Measurements from ENCODE around the gene VPS45. TPM values are rescaled to one million over a fixed set of nuclear protein-coding genes. Genes with fewer than 3 reads are reported as not detected.

Gene VPS45
- polyA plus RNA-seq, 1 donor (not counting 4 experiments of a cell fraction or from before 2014, with no cell fraction given): 40.0 TPM

GRCh38 chr1:150115121-150115520 lies 47.5 kb downstream of the VPS45 start:
- TF ChIP-seq EZH2 (IDR thresholded peaks at IDR 0.05; ENCODE audit: low read length) (no peak), CTCF (optimal IDR thresholded peaks at IDR 0.05 in 1 of 3, IDR thresholded peaks at IDR 0.05 in 1 of 3, conservative IDR thresholded peaks at IDR 0.05 in 1 of 3; ENCODE audit: extremely low read depth in 1 of 3, insufficient read depth in 2 of 3, low read length in 3 of 3) (no peak)
- DNase-seq (ENCODE audit: low read depth, low spot score) (no peak), FAIRE-seq (no peak)
- dilution Hi-C loops (cut with MboI; ENCODE audit: extremely low pct_ligation_motif_present, low sequenced_read_pairs): no loop called here
- Histone ChIP-seq H3K27ac (ENCODE audit: control insufficient read depth, insufficient read depth, low read length) (no peak overlapping the region), H3K9me1 (ENCODE audit: control insufficient read depth, extremely low read depth, insufficient read depth, low read length) (no peaks in the 10 kb centered on the region), H4K20me1 (ENCODE audit: control insufficient read depth, extremely low read depth, insufficient read depth, low read length) (no peaks in the 10 kb centered on the region), H2AFZ (ENCODE audit: control insufficient read depth, low read length) (no peak overlapping the region), H3K4me1 (ENCODE audit: control insufficient read depth, extremely low read depth, insufficient read depth, low read length) (no peaks in the 10 kb centered on the region), H3K27me3 (ENCODE audit: control insufficient read depth, extremely low read depth, insufficient read depth, low read length) (no peaks in the 10 kb centered on the region), H3K79me2 (ENCODE audit: control insufficient read depth, insufficient read depth, low read length) (no peaks in the 10 kb centered on the region), H3K9me3 (ENCODE audit: control insufficient read depth, low read depth, low read length) (no peaks in the 10 kb centered on the region), H3K9ac (ENCODE audit: control insufficient read depth, extremely low read depth, insufficient read depth, low read length) (no peak overlapping the region), H3K4me2 (ENCODE audit: control insufficient read depth, extremely low read depth, insufficient read depth, low read depth, low read length) (no peak overlapping the region), H3K36me3 (ENCODE audit: control insufficient read depth in 2 of 2, extremely low read depth in 1 of 2, insufficient read depth in 2 of 2, low read length in 2 of 2) (peaks cover 0 to 4% of the 10 kb centered on the region in 2 experiments), H3K4me3 (ENCODE audit: control insufficient read depth in 2 of 3, extremely low read depth in 1 of 3, insufficient read depth in 2 of 3, low read depth in 1 of 3, low read length in 3 of 3) (no peak overlapping the region)

- dilution Hi-C loops (cut with MboI; ENCODE audit: extremely low pct_ligation_motif_present, low sequenced_read_pairs): no loop called here
- Histone ChIP-seq H2AFZ (ENCODE audit: control insufficient read depth, low read length) (no peak overlapping the region), H3K27ac (ENCODE audit: control insufficient read depth, insufficient read depth, low read length) (no peak overlapping the region)
These were observed 51.1 kb downstream of the VPS45 start for GRCh38 chr1:150118716-150119115.

More at GRCh38 chr1:150118716-150119115, 51.1 kb downstream of the VPS45 start:
- no peak overlapping the region for H3K4me3 ChIP-seq (ENCODE audit: control insufficient read depth in 2 of 3, extremely low read depth in 1 of 3, insufficient read depth in 2 of 3, low read depth in 1 of 3, low read length in 3 of 3)
- TF ChIP-seq CTCF (optimal IDR thresholded peaks at IDR 0.05 in 1 of 3, IDR thresholded peaks at IDR 0.05 in 1 of 3, conservative IDR thresholded peaks at IDR 0.05 in 1 of 3; ENCODE audit: extremely low read depth in 1 of 3, insufficient read depth in 2 of 3, low read length in 3 of 3) (no peak), EZH2 (IDR thresholded peaks at IDR 0.05; ENCODE audit: low read length) (no peak)
- no peaks in the 10 kb centered on the region for H3K9me1 ChIP-seq (ENCODE audit: control insufficient read depth, extremely low read depth, insufficient read depth, low read length)
- FAIRE-seq (no peak), DNase-seq (ENCODE audit: low read depth, low spot score) (no peak)
- H3K27me3 ChIP-seq (ENCODE audit: control insufficient read depth, extremely low read depth, insufficient read depth, low read length): no peaks in the 10 kb centered on the region
- no peaks in the 10 kb centered on the region for H4K20me1 ChIP-seq (ENCODE audit: control insufficient read depth, extremely low read depth, insufficient read depth, low read length)
- H3K79me2 ChIP-seq (ENCODE audit: control insufficient read depth, insufficient read depth, low read length): no peaks in the 10 kb centered on the region
- H3K9ac ChIP-seq (ENCODE audit: control insufficient read depth, extremely low read depth, insufficient read depth, low read length): no peak overlapping the region
- no peaks in the 10 kb centered on the region for H3K4me1 ChIP-seq (ENCODE audit: control insufficient read depth, extremely low read depth, insufficient read depth, low read length)
- H3K9me3 ChIP-seq (ENCODE audit: control insufficient read depth, low read depth, low read length): no peaks in the 10 kb centered on the region
- H3K36me3 ChIP-seq (ENCODE audit: control insufficient read depth in 2 of 2, extremely low read depth in 1 of 2, insufficient read depth in 2 of 2, low read length in 2 of 2): no peaks in the 10 kb centered on the region
- H3K4me2 ChIP-seq (ENCODE audit: control insufficient read depth, extremely low read depth, insufficient read depth, low read depth, low read length): no peak overlapping the region
